ENCODE data around the gene ZNF146. TPM values are rescaled to one million over a fixed set of nuclear protein-coding genes. Genes with fewer than 3 reads are reported as not detected.
A peak's percentile ranks its signal among the peaks of the same experiment; 100 is the strongest.

Gene ZNF146
- total and polyA plus RNA-seq, 2 of the 8 experiments (the other 6 are each of a cell fraction or from before 2014, with no cell fraction given) = 27.0 to 161 TPM

DNA sequence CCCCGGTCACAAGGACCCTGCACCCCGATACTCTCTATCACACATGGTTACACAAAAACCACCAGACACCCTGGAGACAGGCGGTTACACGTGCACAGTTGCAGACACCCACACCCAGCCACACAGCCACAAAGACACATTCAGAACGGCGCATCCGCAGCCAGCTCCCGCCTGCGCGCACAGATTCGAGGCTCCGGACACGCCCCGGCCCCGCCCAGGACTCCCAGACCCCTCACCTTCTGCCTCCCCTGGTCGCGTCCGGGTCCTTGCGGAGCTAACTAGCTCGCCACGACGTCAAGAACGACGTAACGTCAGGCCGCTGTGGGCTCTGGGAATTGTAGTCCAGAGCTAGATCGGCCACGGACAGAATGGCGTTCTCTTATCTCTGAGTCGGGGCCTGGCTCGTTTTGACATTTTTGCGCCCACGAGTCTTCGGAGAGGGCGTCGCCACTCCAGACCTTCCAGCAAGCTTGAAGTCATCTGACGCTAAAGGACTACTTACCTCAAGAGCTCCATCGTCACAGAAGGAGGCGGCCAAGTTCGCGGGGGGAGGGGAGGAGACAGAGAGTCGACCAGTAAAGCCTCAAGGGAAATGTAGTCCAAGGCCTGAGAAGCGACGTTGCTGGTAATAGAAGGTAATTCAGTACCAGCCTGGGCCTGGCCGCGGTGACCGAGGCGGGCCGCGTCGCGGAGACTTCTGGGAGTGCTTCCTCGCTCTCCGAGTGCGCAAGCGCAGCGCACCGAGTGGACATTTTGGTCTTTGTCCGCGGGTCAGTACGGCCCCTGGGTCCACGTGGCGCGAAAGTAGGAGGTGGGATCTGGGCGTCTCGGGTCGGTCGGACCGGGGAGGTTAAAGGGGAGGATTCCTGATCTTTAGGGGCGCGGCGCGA is at the start of gene ZNF146, which contains the start of gene ZNF565 (continued):
- TF ChIP-seq TEAD4 (IDR thresholded peaks at IDR 0.05; ENCODE audit: low read depth, low read length) (no peak), SP2 (IDR thresholded peaks at IDR 0.05; ENCODE audit: low read length) (no peak), SAP30 (IDR thresholded peaks at IDR 0.05; ENCODE audit: insufficient read depth, insufficient replicate concordance, low read length) (peak; percentile 16), SRF (IDR thresholded peaks at IDR 0.05; ENCODE audit: low read depth, low read length) (no peak), NRF1 (IDR thresholded peaks at IDR 0.05; ENCODE audit: low read depth, low read length) (peak; percentile 83), MAFK (IDR thresholded peaks at IDR 0.05; ENCODE audit: low read depth, low read length) (no peak), RXRA (IDR thresholded peaks at IDR 0.05; ENCODE audit: insufficient read depth, low read depth, low read length) (no peak), EZH2 (IDR thresholded peaks at IDR 0.05; ENCODE audit: low read depth, low read length, severe bottlenecking) (no peak), SIN3A (conservative IDR thresholded peaks at IDR 0.05 in 1 of 2, IDR thresholded peaks at IDR 0.05 in 1 of 2; ENCODE audit: low read depth in 1 of 2, low read length in 2 of 2) (peak; percentile 40 to 64; a peak in 2 of 4 replicates), CEBPB (IDR thresholded peaks at IDR 0.05; ENCODE audit: low read depth, low read length) (no peak), POLR2A (IDR thresholded peaks at IDR 0.05; ENCODE audit: control extremely low read depth in 1 of 2, low read depth in 2 of 2, low read length in 2 of 2) (peak; percentile 74 to 93; a peak in 2 of 3 replicates)
